ENCODE data around the gene SNAPIN.
"Not testable (repeated sequence)": the region's sequence is repeated elsewhere in the genome, so short reads cannot be mapped to it uniquely, and the experiment has no call there.

Gene SNAPIN

DNA sequence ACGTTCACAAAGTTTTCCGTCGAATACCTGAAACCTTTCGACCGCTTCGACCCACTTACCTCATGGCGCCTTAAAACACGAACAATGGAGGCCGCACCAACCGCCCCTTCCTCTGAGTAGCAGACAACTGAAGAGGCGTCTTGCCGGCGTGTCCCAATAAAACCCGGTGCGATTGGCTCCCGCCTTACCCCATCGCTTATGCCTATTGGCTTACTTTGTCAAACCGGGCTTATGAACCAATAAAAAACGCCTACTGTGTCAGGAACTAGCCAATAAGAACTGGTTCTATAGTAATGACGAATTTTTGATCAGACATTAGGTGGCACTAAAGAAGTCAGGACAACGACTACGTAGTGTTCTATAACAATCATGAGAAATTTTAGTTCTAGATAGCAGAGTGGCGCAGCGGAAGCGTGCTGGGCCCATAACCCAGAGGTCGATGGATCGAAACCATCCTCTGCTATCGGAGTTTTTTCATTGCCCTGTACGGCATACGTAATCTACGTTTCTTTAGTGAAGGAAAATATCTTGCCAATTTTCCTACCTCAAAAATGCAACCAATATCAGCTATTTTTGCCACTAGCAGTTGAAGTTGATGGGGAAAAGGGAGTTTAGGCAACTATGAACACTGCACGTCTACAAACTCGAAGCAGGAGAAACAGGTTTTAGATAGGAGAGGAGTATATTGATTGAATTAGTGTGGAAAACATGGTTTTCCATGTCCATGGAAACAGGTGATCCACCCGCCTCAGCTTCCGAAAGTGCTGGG, 12.5 kb downstream of the SNAPIN start, which contains the start of gene ILF2:
TSS of gene ILF2 (minus strand) at position 135 of the 769 bp plus-strand sequence. CDS start at position 64, 71 bp downstream.
- Mint-ChIP-seq H3K4me3 (no peak within 1 kb of the TSS), H3K27ac (no peak within 1 kb of the TSS), H3K36me3 (ENCODE audit: low read depth) (no peaks in the 10 kb centered on the region), H3K4me1 (ENCODE audit: low read depth) (peaks cover 36% of the 10 kb centered on the region), H3K27me3 (no peaks in the 10 kb centered on the region), H3K9me3 (no peaks in the 10 kb centered on the region)
- peak; percentile 94 for DNase-seq

DNA sequence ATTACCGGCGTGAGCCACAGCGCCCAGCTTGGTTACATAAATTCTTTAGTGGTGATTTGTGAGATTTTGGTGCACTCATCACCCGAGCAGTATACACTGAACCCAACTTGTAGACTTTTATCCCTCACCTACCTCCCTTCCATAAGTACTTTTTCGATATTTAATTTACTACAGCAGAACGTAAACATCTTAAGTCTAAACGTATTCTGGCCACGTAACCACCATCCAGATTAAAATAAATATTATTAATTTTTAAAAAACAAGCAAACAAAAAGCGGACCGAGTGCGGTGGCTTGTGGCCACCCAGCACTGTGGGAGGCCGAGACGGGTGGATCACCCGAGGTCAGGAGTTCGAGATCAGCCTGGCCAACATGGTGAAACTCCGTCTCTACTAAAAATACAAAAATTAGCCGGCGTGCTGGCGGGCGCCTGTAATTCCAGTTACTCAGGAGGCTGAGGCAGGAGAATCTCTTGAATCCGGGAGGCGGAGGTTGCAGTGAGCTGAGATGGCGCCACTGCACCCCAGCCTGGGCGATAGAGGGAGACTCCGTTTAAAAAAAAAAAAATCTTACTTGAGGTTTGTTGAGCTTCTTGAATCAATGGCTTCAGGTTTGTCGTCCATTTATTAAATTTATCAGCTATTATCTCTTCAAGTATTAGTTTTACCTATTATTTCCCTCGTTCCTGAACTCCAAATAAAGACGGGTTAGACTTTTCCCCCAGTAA, 13.3 kb downstream of the SNAPIN start:
- not testable (repeated sequence) for H3K36me3 Mint-ChIP-seq (ENCODE audit: low read depth); H3K9me3 Mint-ChIP-seq; H3K27ac Mint-ChIP-seq; H3K27me3 Mint-ChIP-seq; H3K4me3 Mint-ChIP-seq
- peaks cover 36% of the 10 kb centered on the region for H3K4me1 Mint-ChIP-seq (ENCODE audit: low read depth)
- peak; percentile 77 for DNase-seq

DNA sequence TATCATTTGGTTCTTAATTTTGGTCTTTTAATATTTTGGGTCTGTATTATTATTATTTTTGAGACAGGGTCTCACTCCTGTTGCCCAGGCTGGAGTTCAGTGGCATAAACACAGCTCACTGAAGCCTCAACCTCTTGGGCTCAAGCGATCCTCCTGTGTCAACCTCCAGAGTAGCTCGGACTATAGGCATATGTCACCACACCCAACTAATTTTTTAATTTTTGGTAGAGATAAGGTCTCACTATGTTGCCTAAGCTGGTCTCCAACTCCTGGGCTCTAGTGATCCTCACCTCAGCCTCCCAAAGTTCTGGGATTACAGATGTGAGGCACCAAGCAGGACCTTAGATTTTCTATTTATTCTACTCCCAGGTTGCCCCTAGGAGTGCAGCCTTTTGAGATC, 15.0 kb downstream of the SNAPIN start:
- Mint-ChIP-seq H3K4me3 (no peak overlapping the region), H3K4me1 (ENCODE audit: low read depth) (peaks cover 35% of the 10 kb centered on the region), H3K27me3 (peaks cover 20% of the 10 kb centered on the region), H3K27ac (no peak overlapping the region), H3K36me3 (ENCODE audit: low read depth) (no peaks in the 10 kb centered on the region), H3K9me3 (no peaks in the 10 kb centered on the region)
- DNase-seq = no peak

DNA sequence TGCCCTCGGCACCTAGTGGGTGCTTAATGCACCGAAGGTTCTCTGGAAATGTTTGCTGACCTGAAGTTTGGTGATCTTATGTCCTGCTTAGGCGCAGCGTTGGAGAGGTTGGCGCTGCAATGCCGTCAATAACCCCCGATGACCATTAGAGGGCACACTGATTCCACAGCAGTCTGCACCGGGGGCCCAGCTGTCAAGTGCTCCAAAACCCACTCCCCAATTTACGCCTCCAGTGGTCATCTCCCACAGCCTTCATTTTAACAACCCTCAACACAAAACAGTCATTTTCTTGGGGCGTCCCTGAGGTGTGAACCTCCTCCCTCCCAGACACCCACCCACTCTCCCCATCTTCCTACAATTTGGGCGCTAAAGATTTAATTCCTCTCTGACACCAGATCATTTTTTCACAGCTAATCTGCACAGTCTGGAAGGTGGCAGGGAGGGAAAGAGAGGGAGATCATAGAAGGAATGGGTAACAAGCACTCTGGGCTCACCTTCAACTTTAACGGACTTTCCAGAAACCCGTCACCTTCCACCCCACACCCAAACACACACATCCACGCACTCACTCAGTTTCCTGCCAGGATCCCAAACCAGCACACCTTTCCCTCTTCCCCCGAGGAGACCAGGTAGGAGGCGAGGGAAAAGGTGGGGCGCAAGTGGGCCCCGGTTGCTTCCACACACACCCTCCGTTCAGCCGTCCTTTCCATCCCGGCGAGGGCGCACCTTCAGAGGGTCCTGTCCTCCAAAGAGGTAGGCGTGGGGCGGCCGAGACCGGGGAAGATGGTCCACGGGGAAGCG, 19.4 kb downstream of the SNAPIN start:
- Mint-ChIP-seq H3K27me3 (peaks cover 47% of the 10 kb centered on the region), H3K4me1 (ENCODE audit: low read depth) (peaks cover 24% of the 10 kb centered on the region), H3K27ac (no peak overlapping the region), H3K36me3 (ENCODE audit: low read depth) (no peaks in the 10 kb centered on the region), H3K9me3 (no peaks in the 10 kb centered on the region), H3K4me3 (peak overlapping the region; percentile 71)
- peak; percentile 67 for DNase-seq

DNA sequence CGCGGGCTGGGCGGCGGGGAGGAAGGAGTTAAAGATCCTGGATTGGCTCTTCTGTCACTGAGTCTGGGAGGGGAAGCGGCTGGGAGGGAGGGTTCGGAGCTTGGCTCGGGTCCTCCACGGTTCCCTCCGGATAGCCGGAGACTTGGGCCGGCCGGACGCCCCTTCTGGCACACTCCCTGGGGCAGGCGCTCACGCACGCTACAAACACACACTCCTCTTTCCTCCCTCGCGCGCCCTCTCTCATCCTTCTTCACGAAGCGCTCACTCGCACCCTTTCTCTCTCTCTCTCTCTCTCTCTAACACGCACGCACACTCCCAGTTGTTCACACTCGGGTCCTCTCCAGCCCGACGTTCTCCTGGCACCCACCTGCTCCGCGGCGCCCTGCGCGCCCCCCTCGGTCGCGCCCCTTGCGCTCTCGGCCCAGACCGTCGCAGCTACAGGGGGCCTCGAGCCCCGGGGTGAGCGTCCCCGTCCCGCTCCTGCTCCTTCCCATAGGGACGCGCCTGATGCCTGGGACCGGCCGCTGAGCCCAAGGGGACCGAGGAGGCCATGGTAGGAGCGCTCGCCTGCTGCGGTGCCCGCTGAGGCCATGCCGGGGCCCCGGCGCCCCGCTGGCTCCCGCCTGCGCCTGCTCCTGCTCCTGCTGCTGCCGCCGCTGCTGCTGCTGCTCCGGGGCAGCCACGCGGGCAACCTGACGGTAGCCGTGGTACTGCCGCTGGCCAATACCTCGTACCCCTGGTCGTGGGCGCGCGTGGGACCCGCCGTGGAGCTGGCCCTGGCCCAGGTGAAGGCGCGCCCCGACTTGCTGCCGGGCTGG, 20.2 kb downstream of the SNAPIN start, which contains the start of gene NPR1:
TSS of gene NPR1 (plus strand) at position 170 of the 818 bp plus-strand sequence. CDS start at position 591, 421 bp downstream.
- H3K4me3 Mint-ChIP-seq = peak within 1 kb of the TSS; percentile 71
- H3K4me1 Mint-ChIP-seq (ENCODE audit: low read depth) = peaks cover 22% of the 10 kb centered on the region
- H3K9me3 Mint-ChIP-seq = no peaks in the 10 kb centered on the region
- H3K27ac Mint-ChIP-seq = no peak within 1 kb of the TSS
- peak; percentile 54 for DNase-seq
- no peaks in the 10 kb centered on the region for H3K36me3 Mint-ChIP-seq (ENCODE audit: low read depth)
- H3K27me3 Mint-ChIP-seq = peaks cover 53% of the 10 kb centered on the region

DNA sequence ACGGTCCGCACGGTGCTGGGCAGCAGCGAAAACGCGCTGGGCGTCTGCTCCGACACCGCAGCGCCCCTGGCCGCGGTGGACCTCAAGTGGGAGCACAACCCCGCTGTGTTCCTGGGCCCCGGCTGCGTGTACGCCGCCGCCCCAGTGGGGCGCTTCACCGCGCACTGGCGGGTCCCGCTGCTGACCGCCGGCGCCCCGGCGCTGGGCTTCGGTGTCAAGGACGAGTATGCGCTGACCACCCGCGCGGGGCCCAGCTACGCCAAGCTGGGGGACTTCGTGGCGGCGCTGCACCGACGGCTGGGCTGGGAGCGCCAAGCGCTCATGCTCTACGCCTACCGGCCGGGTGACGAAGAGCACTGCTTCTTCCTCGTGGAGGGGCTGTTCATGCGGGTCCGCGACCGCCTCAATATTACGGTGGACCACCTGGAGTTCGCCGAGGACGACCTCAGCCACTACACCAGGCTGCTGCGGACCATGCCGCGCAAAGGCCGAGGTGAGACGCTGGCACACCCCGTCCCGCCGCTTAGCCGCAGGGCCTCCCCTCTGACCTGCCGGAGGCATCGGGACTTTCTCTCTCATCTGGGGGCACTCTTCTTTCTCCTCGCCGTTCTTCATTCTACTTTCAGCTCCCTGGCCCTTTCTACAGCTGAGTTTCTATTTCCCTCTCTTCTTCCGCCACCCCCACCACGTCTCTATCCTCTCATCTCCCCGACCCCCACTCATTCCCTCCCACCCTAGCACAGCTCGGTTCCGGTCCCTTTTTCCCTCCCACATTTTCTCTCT, 21.0 kb downstream of the SNAPIN start:
- peak overlapping the region; percentile 60 for H3K4me3 Mint-ChIP-seq
- H3K27me3 Mint-ChIP-seq = peaks cover 53% of the 10 kb centered on the region
- no peaks in the 10 kb centered on the region for H3K9me3 Mint-ChIP-seq
- H3K27ac Mint-ChIP-seq = no peak overlapping the region
- peaks cover 22% of the 10 kb centered on the region for H3K4me1 Mint-ChIP-seq (ENCODE audit: low read depth)
- no peaks in the 10 kb centered on the region for H3K36me3 Mint-ChIP-seq (ENCODE audit: low read depth)
- peak; percentile 63 for DNase-seq

DNA sequence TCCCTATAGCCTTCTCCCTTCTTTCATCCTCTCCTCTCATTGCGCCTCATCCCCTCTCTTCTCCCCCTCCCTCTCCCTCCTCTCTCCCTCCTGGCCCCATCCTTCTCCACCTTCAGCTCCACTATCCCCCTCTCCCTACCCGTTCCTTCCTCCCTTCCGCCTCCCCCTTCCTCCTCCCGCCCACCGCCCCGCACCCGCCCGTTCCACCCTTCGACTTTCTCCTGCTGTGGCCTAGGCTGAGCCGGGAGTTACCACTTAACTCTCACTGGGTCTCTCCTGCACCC, 21.6 kb downstream of the SNAPIN start:
- H3K4me3 Mint-ChIP-seq = no peak overlapping the region
- peaks cover 22% of the 10 kb centered on the region for H3K4me1 Mint-ChIP-seq (ENCODE audit: low read depth)
- no peaks in the 10 kb centered on the region for H3K36me3 Mint-ChIP-seq (ENCODE audit: low read depth)
- H3K27me3 Mint-ChIP-seq = peaks cover 53% of the 10 kb centered on the region
- DNase-seq = no peak
- no peak overlapping the region for H3K27ac Mint-ChIP-seq
- no peaks in the 10 kb centered on the region for H3K9me3 Mint-ChIP-seq

DNA sequence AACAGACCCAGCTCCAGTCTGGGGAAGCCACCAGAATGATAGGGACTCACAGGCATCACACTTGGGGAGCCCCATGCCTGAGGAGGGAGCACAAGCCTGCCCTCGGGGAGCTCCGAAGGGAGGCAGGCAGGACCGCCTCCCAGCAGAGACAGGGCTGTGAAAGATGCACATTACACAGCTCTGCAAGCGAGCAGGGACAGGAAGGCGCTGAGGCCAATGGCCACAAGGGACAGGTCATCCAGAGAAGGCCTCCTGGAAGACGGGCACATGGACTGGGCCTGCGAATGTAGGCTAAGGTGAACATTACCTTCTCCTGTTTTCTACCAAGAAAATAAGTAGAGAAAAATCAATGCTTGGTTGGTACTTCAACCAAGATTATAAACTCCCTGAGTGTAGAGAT, 24.2 kb downstream of the SNAPIN start:
- H3K4me3 Mint-ChIP-seq = no peak overlapping the region
- H3K9me3 Mint-ChIP-seq = no peaks in the 10 kb centered on the region
- H3K27me3 Mint-ChIP-seq = peaks cover 43% of the 10 kb centered on the region
- DNase-seq = no peak
- H3K27ac Mint-ChIP-seq = no peak overlapping the region
- H3K4me1 Mint-ChIP-seq (ENCODE audit: low read depth) = peaks cover 17% of the 10 kb centered on the region
- H3K36me3 Mint-ChIP-seq (ENCODE audit: low read depth) = no peaks in the 10 kb centered on the region

DNA sequence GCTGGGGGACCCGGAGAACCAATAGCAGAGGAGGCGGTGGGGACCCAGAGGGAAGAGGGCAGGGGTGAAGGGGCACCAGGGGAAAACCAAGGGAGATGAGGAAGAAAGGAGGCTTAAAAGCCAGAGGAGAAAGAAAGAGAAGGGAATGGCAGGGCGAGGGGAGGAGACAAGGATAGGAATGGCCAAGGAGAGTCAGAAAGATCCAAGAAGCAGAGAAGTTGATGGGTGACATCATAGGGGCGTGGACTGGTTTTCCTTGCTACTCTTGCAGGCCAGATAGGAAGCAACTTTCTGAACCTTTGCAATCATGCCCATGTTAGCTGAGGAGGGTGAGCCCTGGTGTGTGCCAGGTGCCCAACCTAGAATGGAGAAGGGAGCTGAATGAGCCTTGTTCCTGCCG, 25.4 kb downstream of the SNAPIN start:
- no peak for DNase-seq
- H3K27me3 Mint-ChIP-seq = peaks cover 32% of the 10 kb centered on the region
- H3K9me3 Mint-ChIP-seq = no peaks in the 10 kb centered on the region
- H3K36me3 Mint-ChIP-seq (ENCODE audit: low read depth) = no peaks in the 10 kb centered on the region
- H3K27ac Mint-ChIP-seq = no peak overlapping the region
- peaks cover 6% of the 10 kb centered on the region for H3K4me1 Mint-ChIP-seq (ENCODE audit: low read depth)
- no peak overlapping the region for H3K4me3 Mint-ChIP-seq

DNA sequence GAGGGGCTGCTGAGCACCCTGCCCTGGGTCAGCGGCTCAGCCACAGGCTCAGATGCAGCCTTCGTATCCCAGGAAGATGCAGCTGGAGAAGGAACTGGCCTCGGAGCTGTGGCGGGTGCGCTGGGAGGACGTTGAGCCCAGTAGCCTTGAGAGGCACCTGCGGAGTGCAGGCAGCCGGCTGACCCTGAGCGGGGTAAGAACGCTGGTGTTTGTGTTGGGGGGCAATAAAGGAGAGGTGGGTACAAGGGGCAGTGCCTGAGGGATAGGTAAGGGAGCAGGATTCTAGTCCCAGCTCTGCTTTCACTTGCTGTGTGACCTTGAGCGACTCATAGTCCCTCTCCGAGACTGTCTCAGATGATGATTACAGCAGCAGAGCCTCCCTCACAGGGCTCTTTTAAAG, 26.4 kb downstream of the SNAPIN start:
- no peaks in the 10 kb centered on the region for H3K36me3 Mint-ChIP-seq (ENCODE audit: low read depth)
- H3K27ac Mint-ChIP-seq = no peak overlapping the region
- H3K27me3 Mint-ChIP-seq = peaks cover 26% of the 10 kb centered on the region
- DNase-seq = no peak
- peaks cover 2% of the 10 kb centered on the region for H3K4me1 Mint-ChIP-seq (ENCODE audit: low read depth)
- H3K9me3 Mint-ChIP-seq = no peaks in the 10 kb centered on the region
- no peak overlapping the region for H3K4me3 Mint-ChIP-seq

DNA sequence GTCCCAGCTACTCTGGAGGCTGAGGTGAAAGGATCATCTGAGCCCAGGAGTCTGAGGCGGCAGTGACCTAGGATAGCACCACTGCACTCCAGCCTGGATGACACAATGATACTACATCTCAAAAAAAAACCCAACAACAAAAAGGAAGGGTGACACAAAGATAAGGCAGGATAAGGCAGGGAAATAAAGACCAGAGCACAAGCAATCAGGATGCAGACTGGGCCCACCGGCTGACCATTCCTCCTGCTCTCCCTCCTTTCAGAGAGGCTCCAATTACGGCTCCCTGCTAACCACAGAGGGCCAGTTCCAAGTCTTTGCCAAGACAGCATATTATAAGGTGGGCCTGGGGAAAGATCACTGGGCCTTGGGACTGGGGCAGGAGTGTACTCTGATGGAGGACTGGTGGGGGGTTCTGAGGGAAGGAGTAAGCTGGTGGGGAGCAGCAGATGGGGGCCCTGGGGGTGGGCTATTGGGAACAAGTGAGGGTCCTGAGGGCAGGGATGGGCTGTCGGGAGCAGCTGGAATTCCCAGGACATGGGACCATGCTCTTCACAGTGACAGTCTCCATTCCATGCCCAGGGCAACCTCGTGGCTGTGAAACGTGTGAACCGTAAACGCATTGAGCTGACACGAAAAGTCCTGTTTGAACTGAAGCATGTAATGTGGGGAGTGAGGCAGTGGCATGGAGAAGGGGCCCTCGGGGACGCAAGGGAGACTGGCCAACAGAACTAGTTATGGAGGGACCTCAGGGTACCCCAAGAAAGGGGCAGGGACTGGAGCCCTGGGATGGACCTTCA, 27.2 kb downstream of the SNAPIN start:
- H3K36me3 Mint-ChIP-seq (ENCODE audit: low read depth) = no peaks in the 10 kb centered on the region
- peaks cover 4% of the 10 kb centered on the region for H3K4me1 Mint-ChIP-seq (ENCODE audit: low read depth)
- no peaks in the 10 kb centered on the region for H3K9me3 Mint-ChIP-seq
- no peak overlapping the region for H3K27ac Mint-ChIP-seq
- no peak for DNase-seq
- peaks cover 18% of the 10 kb centered on the region for H3K27me3 Mint-ChIP-seq
- H3K4me3 Mint-ChIP-seq = no peak overlapping the region

DNA sequence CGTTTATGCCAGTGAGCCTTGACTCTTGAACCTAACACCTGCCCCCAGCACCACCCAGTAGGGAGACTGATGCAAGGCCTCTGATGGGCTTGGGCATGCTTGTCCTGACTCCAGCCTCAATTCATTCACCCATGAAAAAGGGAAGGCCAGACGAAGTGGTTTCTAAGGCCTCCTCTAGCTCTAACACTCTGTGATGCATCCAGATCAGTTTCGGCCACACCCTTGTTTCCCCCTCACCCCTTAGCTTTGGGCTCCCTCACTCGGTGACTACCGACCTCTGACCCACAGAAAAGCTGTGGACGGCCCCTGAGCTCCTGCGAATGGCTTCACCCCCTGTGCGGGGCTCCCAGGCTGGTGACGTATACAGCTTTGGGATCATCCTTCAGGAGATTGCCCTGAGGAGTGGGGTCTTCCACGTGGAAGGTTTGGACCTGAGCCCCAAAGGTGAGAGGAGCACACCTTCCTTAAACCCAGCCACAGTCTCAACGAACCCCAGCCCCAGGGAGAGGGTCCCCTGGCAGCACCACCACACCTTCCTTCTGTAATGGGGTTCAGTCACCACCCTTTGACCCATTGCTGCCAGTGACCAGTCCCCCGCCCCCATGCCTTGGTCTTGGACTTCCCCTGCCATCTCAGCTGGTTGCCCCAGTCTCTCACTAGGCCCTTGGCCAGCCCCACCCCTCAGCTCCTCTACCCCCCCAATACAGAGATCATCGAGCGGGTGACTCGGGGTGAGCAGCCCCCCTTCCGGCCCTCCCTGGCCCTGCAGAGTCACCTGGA, 29.0 kb downstream of the SNAPIN start:
- no peak for DNase-seq
- Mint-ChIP-seq H3K4me1 (ENCODE audit: low read depth) (peaks cover 8% of the 10 kb centered on the region), H3K36me3 (ENCODE audit: low read depth) (no peaks in the 10 kb centered on the region)

More for the DNA sequence above, 29.0 kb downstream of the SNAPIN start:
- H3K27ac Mint-ChIP-seq = no peak overlapping the region
- H3K27me3 Mint-ChIP-seq = peaks cover 7% of the 10 kb centered on the region
- H3K9me3 Mint-ChIP-seq = no peaks in the 10 kb centered on the region
- no peak overlapping the region for H3K4me3 Mint-ChIP-seq

All from activated T-cell treated with anti-CD3 and anti-CD28 coated beads, Interleukin-2, amount 50 U/mL, for 24 hours (primary cell).